Lower leg skin (tissue), 4 donors: Measurements from ENCODE around the gene SLC22A7. TPM values are rescaled to one million over a fixed set of nuclear protein-coding genes. Genes with fewer than 3 reads are reported as not detected.

ENCODE experiments used
- DNase-seq, 2 donors: peaks; one replicate each; pipeline ENCODE4 v3.0.0-alpha.2; 2019; ENCODE audit warnings: low spot score in 2 of 2
- H3K4me3 ChIP-seq: fragments of 200-600 bp; sonication (generic); 2 replicates; pipeline ENCODE4 v1.5.1; 2017; ENCODE audit warnings: mild to moderate bottlenecking, low read depth; ENCODE audit not compliant: poor library complexity, severe bottlenecking
- POLR2A ChIP-seq, 2 donors: fragments of 450-650 bp; IDR thresholded peaks; one replicate each; pipeline ENCODE4 v1.6.1; 2016 to 2017; ENCODE audit warnings: antibody characterized with exemption in 2 of 2, mild to moderate bottlenecking in 1 of 2, moderate library complexity in 1 of 2
- WGBS, 2 donors: methylation state at CpG; one replicate each; pipeline ENCODE4 v1.1.5; 2018; 5-methylcytosine and 5-hydroxymethylcytosine counted together
- intact Hi-C: fragments of 100-400 bp; cut with DNase I; formaldehyde crosslinking; loops from one replicate; pipeline ENCODE4 v1.15.0; 2023; ENCODE audit warnings: low total_unique reads
- total RNA-seq, 4 donors: library from RNA; depleted of rRNA; stranded (reverse); fragments of >200 nt; gene quantifications; one replicate each; pipeline ENCODE4 v1.1.0, GENCODE V29; 2016
- TF ChIP-seq, protein P1 (sequence below), 3 donors: fragments of 450-650 bp; IDR thresholded peaks; one replicate each; pipeline ENCODE4 v1.5.1; 2016; ENCODE audit warnings: antibody characterized with exemption in 3 of 3, mild to moderate bottlenecking in 3 of 3, moderate library complexity in 2 of 3

SLC22A7 gene
- total RNA-seq, 4 donors from 2014 or later: not detected

GRCh38 chr6:43283514-43283901, 14.6 kb upstream of the SLC22A7 start:
- intact Hi-C loops: no loop called here
- H3K4me3 ChIP-seq: no peak overlapping the region
- no peak for DNase-seq
- WGBS, 2 donors: 91 to 93% methylated on average over 12 of the region's 18 CpGs
- no peak for TF ChIP-seq POLR2A (IDR thresholded peaks at IDR 0.05)
- TF ChIP-seq, protein P1, sequence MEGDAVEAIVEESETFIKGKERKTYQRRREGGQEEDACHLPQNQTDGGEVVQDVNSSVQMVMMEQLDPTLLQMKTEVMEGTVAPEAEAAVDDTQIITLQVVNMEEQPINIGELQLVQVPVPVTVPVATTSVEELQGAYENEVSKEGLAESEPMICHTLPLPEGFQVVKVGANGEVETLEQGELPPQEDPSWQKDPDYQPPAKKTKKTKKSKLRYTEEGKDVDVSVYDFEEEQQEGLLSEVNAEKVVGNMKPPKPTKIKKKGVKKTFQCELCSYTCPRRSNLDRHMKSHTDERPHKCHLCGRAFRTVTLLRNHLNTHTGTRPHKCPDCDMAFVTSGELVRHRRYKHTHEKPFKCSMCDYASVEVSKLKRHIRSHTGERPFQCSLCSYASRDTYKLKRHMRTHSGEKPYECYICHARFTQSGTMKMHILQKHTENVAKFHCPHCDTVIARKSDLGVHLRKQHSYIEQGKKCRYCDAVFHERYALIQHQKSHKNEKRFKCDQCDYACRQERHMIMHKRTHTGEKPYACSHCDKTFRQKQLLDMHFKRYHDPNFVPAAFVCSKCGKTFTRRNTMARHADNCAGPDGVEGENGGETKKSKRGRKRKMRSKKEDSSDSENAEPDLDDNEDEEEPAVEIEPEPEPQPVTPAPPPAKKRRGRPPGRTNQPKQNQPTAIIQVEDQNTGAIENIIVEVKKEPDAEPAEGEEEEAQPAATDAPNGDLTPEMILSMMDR (IDR thresholded peaks at IDR 0.05): no peak

- no peak for DNase-seq
- intact Hi-C loops: no loop called here
- no peak overlapping the region for H3K4me3 ChIP-seq
- WGBS, 2 donors: 62 to 69% methylated on average over 9 to 27 of the region's 27 CpGs
- TF ChIP-seq POLR2A (IDR thresholded peaks at IDR 0.05): no peak
- TF ChIP-seq, protein P1 (IDR thresholded peaks at IDR 0.05): no peak
Measured at GRCh38 chr6:43283905-43284304, 14.2 kb upstream of the SLC22A7 start.

- H3K4me3 ChIP-seq: no peak overlapping the region
- TF ChIP-seq, protein P1 (IDR thresholded peaks at IDR 0.05): no peak
- no peak for TF ChIP-seq POLR2A (IDR thresholded peaks at IDR 0.05)
- WGBS, 2 donors: 10% methylated on average over 35 to 40 of the region's 83 CpGs
- no peak for DNase-seq
- intact Hi-C loops: no loop called here
Measured at GRCh38 chr6:43284991-43285781, 12.9 kb upstream of the SLC22A7 start.

- TF ChIP-seq, protein P1 (IDR thresholded peaks at IDR 0.05): no peak
- no peak for TF ChIP-seq POLR2A (IDR thresholded peaks at IDR 0.05)
- WGBS, 2 donors: 74 to 80% methylated on average over 5 of the region's 5 CpGs
- DNase-seq: no peak
- no peak overlapping the region for H3K4me3 ChIP-seq
- intact Hi-C loops: no loop called here
Measured at GRCh38 chr6:43285832-43286231, 12.2 kb upstream of the SLC22A7 start.

DNA sequence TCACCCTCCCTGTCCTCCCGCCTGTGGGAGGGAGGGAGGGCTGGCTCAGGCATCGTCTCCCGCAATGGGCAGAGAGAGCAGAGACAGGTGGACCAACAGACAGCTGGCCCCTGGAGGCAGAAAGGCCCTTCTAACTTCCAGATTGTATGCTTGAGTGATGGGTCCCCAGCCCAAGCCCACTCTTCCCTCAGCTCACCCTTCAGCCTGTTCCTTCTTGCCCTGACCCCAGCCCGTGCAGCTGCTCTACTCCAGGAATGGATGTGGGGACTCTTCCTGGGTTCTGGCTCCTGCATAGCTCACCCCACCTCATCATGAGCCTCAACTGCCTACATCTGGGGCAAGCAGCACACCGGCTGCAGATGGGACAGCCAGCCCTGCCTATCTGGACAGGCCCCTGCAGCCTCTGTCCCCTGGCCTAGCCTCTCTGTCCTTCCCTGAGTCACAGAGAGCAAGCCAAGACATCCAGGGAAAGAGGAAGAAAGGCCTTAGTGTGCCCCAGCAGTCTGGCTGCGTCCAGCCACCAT, 11.5 kb upstream of the SLC22A7 start:
- intact Hi-C loops: no loop called here
- DNase-seq: no peak
- TF ChIP-seq POLR2A (IDR thresholded peaks at IDR 0.05): no peak
- TF ChIP-seq, protein P1 (IDR thresholded peaks at IDR 0.05): no peak
- 86 to 95% methylated on average over 6 of the region's 6 CpGs for WGBS, 2 donors
- H3K4me3 ChIP-seq: no peak overlapping the region
